Limb (tissue), 2 donors: ENCODE measurements around the gene IGFBP3.

Experiments used
- DNase-seq, 2 donors: peaks; one replicate each; pipeline ENCODE4 v3.0.0-alpha.2; 2016; ENCODE audit errors: extremely low spot score in 2 of 2

Gene IGFBP3

GRCh38 chr7:45873355-45873754 lies 47.7 kb downstream of the IGFBP3 start:
- no peak for DNase-seq

GRCh38 chr7:45873035-45873354 lies 48.1 kb downstream of the IGFBP3 start, which contains the start of gene CCDC201:
TSS of gene CCDC201 (minus strand) at chr7:45873082. CDS start at chr7:45873007, 75 bp downstream.
- no peak for DNase-seq

DNA sequence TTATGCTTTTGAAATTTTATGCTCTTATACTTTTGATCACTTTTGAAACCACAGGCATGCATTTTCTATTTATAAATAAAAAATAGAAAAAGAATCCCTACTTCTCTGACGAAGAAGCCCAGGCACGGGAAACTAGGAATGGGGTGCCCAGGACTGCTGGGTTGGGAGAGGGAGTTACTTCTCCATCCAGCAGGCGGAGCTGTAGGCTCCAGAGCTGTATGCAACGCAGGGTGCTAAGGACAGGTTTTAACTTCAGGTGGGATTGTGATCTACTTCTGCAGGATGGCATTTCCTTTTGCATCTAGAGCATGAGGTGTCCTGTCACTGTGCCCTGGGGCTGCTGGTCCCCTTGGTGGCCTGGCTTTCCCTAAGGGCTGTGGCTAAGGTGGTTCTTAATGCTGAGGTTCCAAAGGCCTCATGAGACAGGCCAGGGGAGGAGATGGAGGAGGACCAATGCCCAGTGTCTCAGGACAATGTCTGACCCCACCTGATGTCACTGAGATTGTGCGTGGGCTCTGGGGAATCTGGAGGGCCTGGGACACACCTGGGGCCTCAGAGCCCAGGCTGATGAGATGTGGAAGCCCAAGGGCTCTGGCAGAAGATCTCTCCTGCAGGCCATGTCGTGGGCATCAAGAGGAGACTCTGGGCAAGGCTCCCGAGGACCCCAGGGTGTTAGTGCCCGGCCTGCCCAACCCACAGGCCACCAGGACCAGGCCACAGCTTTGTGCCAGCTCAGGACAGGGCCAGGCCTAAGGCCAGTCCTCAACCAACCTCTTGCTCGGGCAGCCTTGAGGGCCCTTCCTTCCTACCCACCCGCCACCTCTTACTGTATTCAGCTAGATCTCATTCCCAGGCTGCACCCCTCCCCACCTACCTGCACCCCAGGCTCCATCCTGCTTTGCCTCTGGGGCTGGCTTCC lies 48.7 kb downstream of the IGFBP3 start:
- DNase-seq, result no peak

DNA sequence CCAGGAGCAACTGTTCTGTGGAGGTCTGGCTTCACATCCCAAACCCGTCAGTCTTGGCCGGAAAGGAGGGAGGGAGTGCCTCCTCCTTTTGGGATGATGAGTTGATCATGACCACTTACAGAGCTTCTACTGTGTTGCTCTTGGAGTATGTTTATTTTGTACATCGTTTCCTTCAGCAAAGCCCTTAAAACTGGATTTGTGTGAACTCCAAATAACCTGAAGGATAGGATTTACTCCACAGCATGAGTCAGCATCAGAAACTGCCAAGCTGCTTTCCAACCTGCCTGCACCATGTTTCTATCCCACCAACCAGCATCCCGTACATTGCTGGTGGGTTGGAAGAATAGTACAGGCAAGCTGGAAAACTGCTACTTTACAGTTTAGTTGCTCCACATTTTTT lies 51.6 kb downstream of the IGFBP3 start:
- DNase-seq, result no peak

DNA sequence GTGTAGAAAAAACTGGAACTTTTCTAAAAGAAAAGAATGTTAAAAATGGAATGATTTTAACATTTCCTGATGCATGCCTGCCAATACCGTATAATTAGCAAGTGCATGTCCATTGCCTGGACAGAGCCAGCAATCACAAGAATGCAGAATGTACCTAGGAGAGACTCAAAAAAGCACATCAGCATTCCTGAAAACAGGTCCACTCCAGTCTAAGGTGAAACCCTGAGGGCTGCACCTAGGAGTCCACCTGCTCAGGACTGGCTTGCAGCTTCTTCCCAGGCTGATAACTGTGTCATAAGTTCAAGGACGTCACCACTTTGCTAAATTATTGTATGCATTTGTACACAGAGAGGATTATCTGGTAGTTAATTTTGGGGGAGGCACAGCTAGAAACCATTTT lies 53.6 kb downstream of the IGFBP3 start:
- no peak for DNase-seq

DNA sequence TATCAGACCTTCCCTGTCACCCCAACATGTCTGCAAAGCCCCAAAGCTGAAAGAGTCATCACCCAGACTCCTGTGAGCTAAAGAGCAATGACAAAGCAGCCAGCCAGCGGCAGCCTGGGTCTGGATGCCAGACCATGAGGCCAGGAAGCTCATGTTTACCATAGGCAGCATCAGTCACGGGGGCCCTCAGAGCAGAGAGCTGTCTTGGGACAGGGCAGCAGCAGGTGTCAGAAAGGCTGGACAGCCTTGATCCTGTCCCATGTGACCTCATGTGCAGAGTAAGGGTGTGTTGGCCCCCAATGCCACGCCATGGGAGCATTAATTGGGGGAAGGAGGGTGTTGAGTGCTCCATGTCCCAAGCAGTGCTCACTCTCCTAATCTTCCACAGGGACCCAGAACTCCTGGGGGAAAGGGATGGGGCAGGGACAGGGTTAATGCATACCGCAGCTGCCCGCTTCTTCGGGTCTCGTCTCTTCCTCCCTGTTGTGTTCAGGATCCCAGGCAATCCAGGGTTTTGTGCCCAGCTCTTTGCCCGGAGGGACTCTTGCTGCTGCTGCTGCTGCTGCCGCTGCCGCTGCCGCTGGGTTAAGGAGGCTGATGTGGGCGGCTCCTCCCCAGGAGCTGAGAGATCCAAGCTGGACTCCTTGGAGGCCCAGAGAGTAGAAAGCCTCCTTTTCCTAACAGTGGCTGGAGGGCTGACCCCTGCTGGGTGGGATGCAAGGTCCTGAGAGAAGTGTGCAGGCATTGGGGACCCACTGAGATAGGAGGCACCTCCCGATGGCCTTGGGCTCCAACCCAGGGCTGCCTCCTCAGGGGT lies 55.3 kb downstream of the IGFBP3 start:
- no peak for DNase-seq

GRCh38 chr7:45863715-45864114 lies 57.4 kb downstream of the IGFBP3 start:
- DNase-seq, result no peak
